ENCODE data around the gene PRDM16.

The PRDM16 gene

DNA sequence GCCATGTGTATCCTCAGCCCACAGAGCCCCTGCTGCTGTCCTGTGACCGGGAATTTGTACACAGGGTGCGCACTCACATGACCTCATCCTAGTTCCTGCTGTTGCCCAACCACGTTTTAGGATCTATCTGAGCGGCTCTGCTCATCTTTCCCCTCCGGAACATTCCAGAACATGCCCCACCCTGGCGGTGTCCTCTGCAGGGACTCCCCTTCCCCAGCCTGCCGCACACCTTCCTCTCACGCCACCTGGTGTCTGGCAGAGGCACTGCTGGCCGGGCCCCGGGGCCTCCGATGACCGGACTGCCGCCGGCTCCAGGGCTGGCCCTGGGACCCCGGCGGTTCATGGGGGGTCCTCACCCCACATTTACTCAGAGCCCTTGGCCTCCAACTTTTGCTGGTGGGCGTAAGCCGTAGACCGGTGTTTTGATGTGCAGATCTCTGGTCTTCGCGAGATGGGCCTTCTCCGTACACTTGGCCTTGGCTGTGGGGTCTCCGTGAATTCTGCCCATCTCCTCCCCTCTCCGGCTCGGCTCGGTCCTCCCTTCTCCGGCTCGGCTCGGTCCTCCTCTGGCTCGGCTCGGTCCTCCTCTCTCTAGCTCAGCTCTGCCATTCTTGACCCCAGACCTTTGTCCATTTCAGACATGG is 414.9 kb downstream of the PRDM16 start:
- DNase-seq (ENCODE audit: low read depth in 2 of 2) = peak; percentile 28 to 32
- H3K4me3 ChIP-seq (replicated peaks in 1 of 2; ENCODE audit: low read depth in 2 of 2, low read length in 2 of 2) = no peak overlapping the region
- TF ChIP-seq, protein P1, sequence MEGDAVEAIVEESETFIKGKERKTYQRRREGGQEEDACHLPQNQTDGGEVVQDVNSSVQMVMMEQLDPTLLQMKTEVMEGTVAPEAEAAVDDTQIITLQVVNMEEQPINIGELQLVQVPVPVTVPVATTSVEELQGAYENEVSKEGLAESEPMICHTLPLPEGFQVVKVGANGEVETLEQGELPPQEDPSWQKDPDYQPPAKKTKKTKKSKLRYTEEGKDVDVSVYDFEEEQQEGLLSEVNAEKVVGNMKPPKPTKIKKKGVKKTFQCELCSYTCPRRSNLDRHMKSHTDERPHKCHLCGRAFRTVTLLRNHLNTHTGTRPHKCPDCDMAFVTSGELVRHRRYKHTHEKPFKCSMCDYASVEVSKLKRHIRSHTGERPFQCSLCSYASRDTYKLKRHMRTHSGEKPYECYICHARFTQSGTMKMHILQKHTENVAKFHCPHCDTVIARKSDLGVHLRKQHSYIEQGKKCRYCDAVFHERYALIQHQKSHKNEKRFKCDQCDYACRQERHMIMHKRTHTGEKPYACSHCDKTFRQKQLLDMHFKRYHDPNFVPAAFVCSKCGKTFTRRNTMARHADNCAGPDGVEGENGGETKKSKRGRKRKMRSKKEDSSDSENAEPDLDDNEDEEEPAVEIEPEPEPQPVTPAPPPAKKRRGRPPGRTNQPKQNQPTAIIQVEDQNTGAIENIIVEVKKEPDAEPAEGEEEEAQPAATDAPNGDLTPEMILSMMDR (IDR thresholded peaks at IDR 0.05; ENCODE audit: low read depth, low read length) = peak; percentile 94

DNA sequence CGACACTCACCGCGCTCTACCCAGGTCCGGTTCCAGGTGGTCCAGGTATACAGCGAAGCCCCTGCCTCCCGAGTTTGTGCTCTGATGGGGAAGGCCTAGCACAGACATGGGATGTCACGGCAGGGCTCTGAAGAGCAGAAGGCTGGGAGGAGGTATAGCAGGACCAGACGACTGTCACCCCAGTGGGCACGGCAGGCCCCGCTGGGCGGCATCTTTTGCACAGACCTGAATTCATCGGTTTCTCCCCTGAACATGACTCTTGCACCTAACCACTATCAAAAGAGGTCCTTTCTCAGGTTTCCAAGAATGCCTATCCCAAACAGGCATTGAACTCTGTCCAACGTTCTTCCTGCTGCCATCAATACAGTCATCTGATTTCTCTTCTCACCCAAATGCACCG is 416.0 kb downstream of the PRDM16 start:
- TF ChIP-seq, protein P1 (IDR thresholded peaks at IDR 0.05; ENCODE audit: low read depth, low read length) = no peak
- DNase-seq (ENCODE audit: low read depth in 2 of 2) = no peak
- H3K4me3 ChIP-seq (replicated peaks in 1 of 2; ENCODE audit: low read depth in 2 of 2, low read length in 2 of 2) = no peak overlapping the region

All from cardiac fibroblast (primary cell).